C4-2B (cell line): ENCODE data around the gene TCHHL1.

Source experiments
- CTCF ChIP-seq: fragments of 450-650 bp; conservative IDR thresholded peaks from 2 replicates; pipeline ENCODE4 v1.5.1; 2017; ENCODE audit warnings: mild to moderate bottlenecking
- ZFX ChIP-seq: fragments of 450-650 bp; IDR thresholded peaks from 2 replicates; pipeline ENCODE4 v1.6.1; 2017

- TF ChIP-seq CTCF (no peak), ZFX (no peak)
Measured at GRCh38 chr1:152053375-152053774, 35.5 kb downstream of the TCHHL1 start.
